ENCODE measurements around the gene ATRAID. TPM values are rescaled to one million over a fixed set of nuclear protein-coding genes. Genes with fewer than 3 reads are reported as not detected.
A peak's percentile ranks its signal among the peaks of the same experiment; 100 is the strongest.

The ATRAID gene
- total and polyA plus RNA-seq, 2 of the 8 experiments (the other 6 are each of a cell fraction or from before 2014, with no cell fraction given), result 109 to 280 TPM

DNA sequence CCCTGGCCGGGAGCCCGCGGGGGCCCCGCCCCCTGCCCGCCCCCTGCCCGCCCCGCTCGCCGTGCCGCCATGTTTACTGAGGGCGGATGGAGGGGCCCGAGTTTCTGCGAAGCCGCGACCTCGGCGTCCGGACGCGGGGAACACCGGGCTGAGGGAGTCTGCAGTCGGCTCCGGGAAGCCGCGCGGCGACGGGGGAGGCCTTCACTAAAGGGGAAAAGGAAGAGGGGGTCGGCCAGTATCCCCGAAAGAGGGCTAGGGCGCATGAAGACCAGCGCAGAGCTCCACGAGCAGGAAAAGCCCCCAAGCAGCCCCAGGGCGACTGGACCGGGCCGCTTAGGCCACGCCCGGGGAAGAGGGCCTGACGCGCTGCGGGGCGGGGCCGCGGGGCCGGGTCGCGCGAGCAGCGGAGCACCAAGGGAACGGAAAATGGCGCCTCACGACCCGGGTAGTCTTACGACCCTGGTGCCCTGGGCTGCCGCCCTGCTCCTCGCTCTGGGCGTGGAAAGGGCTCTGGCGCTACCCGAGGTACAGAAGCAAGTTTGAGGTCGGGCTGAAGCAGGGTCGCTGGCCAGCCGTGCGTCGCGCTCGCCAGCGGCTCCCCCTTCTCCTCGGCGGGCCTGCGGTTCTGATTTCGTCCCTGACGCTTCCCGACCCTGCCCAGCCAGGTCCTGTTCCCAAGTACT lies at the start of gene ATRAID, which contains the start of gene SLC5A6 (continued):
- TF ChIP-seq CTCF (IDR thresholded peaks at IDR 0.05; ENCODE audit: control extremely low read depth in 1 of 3, insufficient read depth in 1 of 3, low read depth in 1 of 3, low read length in 3 of 3) (no peak), ZNF274 (IDR thresholded peaks at IDR 0.05; ENCODE audit: borderline replicate concordance, extremely low read depth, low read length) (no peak), TBP (IDR thresholded peaks at IDR 0.05; ENCODE audit: low read depth, low read length) (peak; percentile 86), KDM5A (IDR thresholded peaks at IDR 0.05; ENCODE audit: low read length) (peak; percentile 63), BACH1 (IDR thresholded peaks at IDR 0.05; ENCODE audit: low read length) (peak; percentile 49; the same call in 1 of the 2 replicates), NRF1 (IDR thresholded peaks at IDR 0.05; ENCODE audit: low read depth, low read length) (no peak), GTF2F1 (IDR thresholded peaks at IDR 0.05; ENCODE audit: borderline replicate concordance, low read depth, low read length) (peak; percentile 14; the same call in 1 of the 2 replicates), PHF8 (conservative IDR thresholded peaks at IDR 0.05; ENCODE audit: low read depth, low read length) (peak; percentile 96), RFX5 (IDR thresholded peaks at IDR 0.05; ENCODE audit: borderline replicate concordance, low read depth, low read length) (no peak), EGR1 (IDR thresholded peaks at IDR 0.05; ENCODE audit: borderline replicate concordance, low read depth, low read length) (no peak), CHD1 (IDR thresholded peaks at IDR 0.05; ENCODE audit: low read depth, low read length) (no peak), JUND (IDR thresholded peaks at IDR 0.05; ENCODE audit: low read length) (no peak), HDAC6 (IDR thresholded peaks at IDR 0.05; ENCODE audit: low read depth, low read length) (no peak), TAF1 (IDR thresholded peaks at IDR 0.05; ENCODE audit: low read depth, low read length) (peak; percentile 93), RAD21 (IDR thresholded peaks at IDR 0.05 in 1 of 2, conservative IDR thresholded peaks at IDR 0.05 in 1 of 2; ENCODE audit: low read depth in 2 of 2, low read length in 2 of 2) (no peak), SUZ12 (IDR thresholded peaks at IDR 0.05; ENCODE audit: low read length) (no peak), BRCA1 (IDR thresholded peaks at IDR 0.05; ENCODE audit: low read depth, low read length) (no peak; the same call in 1 of the 2 replicates), CBX8 (IDR thresholded peaks at IDR 0.05; ENCODE audit: borderline replicate concordance, low read depth, low read length) (no peak), SRF (IDR thresholded peaks at IDR 0.05; ENCODE audit: low read depth, low read length) (no peak), POLR2AphosphoS5 (IDR thresholded peaks at IDR 0.05; ENCODE audit: low read depth, low read length) (peak; percentile 96), FOSL1 (IDR thresholded peaks at IDR 0.05; ENCODE audit: insufficient read depth, low read depth, low read length) (no peak)
- TF ChIP-seq, protein P1, sequence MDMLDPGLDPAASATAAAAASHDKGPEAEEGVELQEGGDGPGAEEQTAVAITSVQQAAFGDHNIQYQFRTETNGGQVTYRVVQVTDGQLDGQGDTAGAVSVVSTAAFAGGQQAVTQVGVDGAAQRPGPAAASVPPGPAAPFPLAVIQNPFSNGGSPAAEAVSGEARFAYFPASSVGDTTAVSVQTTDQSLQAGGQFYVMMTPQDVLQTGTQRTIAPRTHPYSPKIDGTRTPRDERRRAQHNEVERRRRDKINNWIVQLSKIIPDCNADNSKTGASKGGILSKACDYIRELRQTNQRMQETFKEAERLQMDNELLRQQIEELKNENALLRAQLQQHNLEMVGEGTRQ (IDR thresholded peaks at IDR 0.05; ENCODE audit: low read length), result no peak

Data from H1 (cell line).